Measurements from ENCODE around the gene DGKB.

DNA sequence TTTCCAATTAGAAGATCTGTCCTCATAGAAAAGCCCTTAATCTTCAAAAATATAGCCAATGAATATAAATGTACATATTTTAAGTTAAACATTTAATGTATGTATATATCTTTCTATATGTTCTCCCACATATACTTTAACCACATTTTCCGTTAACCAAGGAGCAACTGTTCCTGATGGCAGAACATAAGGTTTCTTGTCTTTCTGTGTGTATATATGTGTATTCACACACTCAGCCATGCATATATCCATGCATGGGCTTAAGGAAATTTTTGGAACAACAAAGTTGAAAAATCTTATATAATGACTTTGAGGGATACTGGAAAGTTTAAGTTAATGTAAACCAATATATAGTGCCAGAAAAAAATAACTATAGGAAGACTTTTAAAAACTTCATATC lies 274.0 kb downstream of the DGKB start:
- TF ChIP-seq, protein P1, sequence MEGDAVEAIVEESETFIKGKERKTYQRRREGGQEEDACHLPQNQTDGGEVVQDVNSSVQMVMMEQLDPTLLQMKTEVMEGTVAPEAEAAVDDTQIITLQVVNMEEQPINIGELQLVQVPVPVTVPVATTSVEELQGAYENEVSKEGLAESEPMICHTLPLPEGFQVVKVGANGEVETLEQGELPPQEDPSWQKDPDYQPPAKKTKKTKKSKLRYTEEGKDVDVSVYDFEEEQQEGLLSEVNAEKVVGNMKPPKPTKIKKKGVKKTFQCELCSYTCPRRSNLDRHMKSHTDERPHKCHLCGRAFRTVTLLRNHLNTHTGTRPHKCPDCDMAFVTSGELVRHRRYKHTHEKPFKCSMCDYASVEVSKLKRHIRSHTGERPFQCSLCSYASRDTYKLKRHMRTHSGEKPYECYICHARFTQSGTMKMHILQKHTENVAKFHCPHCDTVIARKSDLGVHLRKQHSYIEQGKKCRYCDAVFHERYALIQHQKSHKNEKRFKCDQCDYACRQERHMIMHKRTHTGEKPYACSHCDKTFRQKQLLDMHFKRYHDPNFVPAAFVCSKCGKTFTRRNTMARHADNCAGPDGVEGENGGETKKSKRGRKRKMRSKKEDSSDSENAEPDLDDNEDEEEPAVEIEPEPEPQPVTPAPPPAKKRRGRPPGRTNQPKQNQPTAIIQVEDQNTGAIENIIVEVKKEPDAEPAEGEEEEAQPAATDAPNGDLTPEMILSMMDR (IDR thresholded peaks at IDR 0.05), result no peak
- no peak for TF ChIP-seq POLR2A (IDR thresholded peaks at IDR 0.05)

All from adrenal gland (tissue), 5 donors.